Karpas-422 (cell line): ENCODE data around the gene PPM1L. TPM values are rescaled to one million over a fixed set of nuclear protein-coding genes. Genes with fewer than 3 reads are reported as not detected.

ENCODE experiments used
- DNase-seq: peaks from one replicate; pipeline ENCODE4 v3.0.0-alpha.2; 2015
- H2AFZ ChIP-seq: fragments of 200-600 bp; sonication (generic); 2 replicates; pipeline ENCODE4 v1.6.1; 2014; ENCODE audit warnings: antibody characterized with exemption, low read length, mixed read lengths
- H3K27ac ChIP-seq: fragments of 200-600 bp; sonication (generic); 2 replicates; pipeline ENCODE4 v1.5.1; 2014; ENCODE audit warnings: mild to moderate bottlenecking, low read length, moderate library complexity
- H3K27me3 ChIP-seq: fragments of 200-600 bp; sonication (generic); 2 replicates; pipeline ENCODE4 v1.6.1; 2014; ENCODE audit warnings: low read length, mixed read lengths
- H3K36me3 ChIP-seq: fragments of 200-600 bp; sonication (generic); 2 replicates; pipeline ENCODE4 v1.6.1; 2014; ENCODE audit warnings: low read length, mixed read lengths; ENCODE audit not compliant: insufficient read depth
- H3K4me1 ChIP-seq: fragments of 200-600 bp; sonication (generic); 2 replicates; pipeline ENCODE4 v1.6.1; 2014; ENCODE audit warnings: mild to moderate bottlenecking, low read length, mixed read lengths
- H3K4me2 ChIP-seq: fragments of 200-600 bp; sonication (generic); 2 replicates; pipeline ENCODE4 v1.6.1; 2014; ENCODE audit warnings: low read length, low read depth, mild to moderate bottlenecking; ENCODE audit not compliant: poor library complexity, severe bottlenecking
- H3K4me3 ChIP-seq: fragments of 200-600 bp; sonication (generic); 2 replicates; pipeline ENCODE4 v1.5.1; 2014; ENCODE audit warnings: mild to moderate bottlenecking, antibody characterized with exemption, low read length, mixed read lengths
- H3K79me2 ChIP-seq: fragments of 200-600 bp; sonication (generic); 2 replicates; pipeline ENCODE4 v1.6.1; 2014; ENCODE audit warnings: mild to moderate bottlenecking, low read length, mixed read lengths
- H3K9ac ChIP-seq: fragments of 200-600 bp; sonication (generic); 2 replicates; pipeline ENCODE4 v1.6.0; 2014; ENCODE audit warnings: low read length
- H3K9me2 ChIP-seq: fragments of 200-600 bp; sonication (generic), shearing (Covaris generic); replicated peaks from 2 replicates; pipeline ENCODE4 v1.6.0; 2014; ENCODE audit warnings: mild to moderate bottlenecking, low read length, moderate library complexity; ENCODE audit not compliant: insufficient read depth
- H3K9me3 ChIP-seq: fragments of 300-700, 200-600 bp; sonication (generic); 2 replicates; pipeline ENCODE4 v1.6.1; 2014; ENCODE audit warnings: low read length, mixed read lengths
- H4K20me1 ChIP-seq: fragments of 200-600 bp; sonication (generic); 2 replicates; pipeline ENCODE4 v1.6.1; 2014; ENCODE audit warnings: mild to moderate bottlenecking, antibody characterized with exemption, low read length, low read depth; ENCODE audit not compliant: insufficient read depth
- total RNA-seq: library from RNA; depleted of rRNA; stranded (reverse); fragments of >200 nt; shearing (Covaris generic); gene quantifications from 2 replicates; pipeline ENCODE4 v1.2.3, GENCODE V29; 2014; ENCODE audit warnings: low replicate concordance

The PPM1L gene
- total RNA-seq, 1 experiment from 2014 or later = 1.8 TPM

DNA sequence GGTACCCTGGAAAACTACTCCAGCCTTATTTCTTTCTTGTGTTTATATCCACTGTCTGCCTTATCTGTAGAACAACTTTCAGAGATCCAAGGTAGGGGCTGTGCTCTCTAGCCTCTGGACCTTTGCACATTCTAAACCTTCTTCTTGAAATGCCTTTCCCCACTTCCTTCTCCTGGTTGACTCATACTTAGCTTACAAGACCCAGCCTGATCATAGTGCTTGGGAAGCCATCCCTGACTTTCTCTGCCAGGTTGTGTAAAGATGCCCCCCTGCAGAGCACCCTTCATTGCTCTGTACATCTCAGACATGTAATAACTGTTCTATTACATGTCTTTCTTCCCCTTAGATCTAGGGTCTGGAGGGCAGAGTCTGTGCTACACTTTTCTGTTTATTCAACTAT, 50.1 kb downstream of the PPM1L start:
- H3K9ac ChIP-seq = no peak overlapping the region

DNA sequence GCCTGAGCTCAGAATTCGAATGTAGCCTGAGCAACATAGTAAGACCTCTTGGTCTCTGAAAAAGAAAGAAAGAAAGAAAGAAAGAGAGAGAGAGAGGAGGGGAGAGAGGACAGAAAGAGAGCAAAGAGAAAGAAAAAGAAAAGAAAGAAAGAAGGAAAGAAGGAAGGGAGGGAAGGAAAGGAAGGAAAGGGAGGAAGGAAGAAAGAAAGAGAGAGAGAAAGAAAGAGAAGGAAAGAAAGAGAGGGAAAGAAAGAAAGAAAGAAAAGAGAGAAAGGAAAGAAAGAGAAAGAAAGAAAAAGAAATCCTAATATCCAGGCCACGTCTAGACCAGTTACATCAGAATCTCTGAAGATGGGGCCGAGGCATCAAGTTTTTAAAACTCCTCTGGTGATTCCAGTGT, 50.7 kb downstream of the PPM1L start:
- Histone ChIP-seq H3K9ac (no peak overlapping the region), H3K36me3 (no peaks in the 10 kb centered on the region), H3K4me3 (no peak overlapping the region), H2AFZ (no peak overlapping the region), H3K9me3 (no peaks in the 10 kb centered on the region), H4K20me1 (0 out of 2 replicates have a peak, but pooled peaks cover 4% of the 10 kb centered on the region), H3K27ac (no peak overlapping the region), H3K4me1 (no peaks in the 10 kb centered on the region), H3K9me2 (no peaks in the 10 kb centered on the region), H3K4me2 (no peak overlapping the region), H3K79me2 (no peaks in the 10 kb centered on the region), H3K27me3 (no peaks in the 10 kb centered on the region)
- no peak for DNase-seq

More for the DNA sequence above, 50.1 kb downstream of the PPM1L start:
- no peaks in the 10 kb centered on the region for H3K36me3 ChIP-seq
- no peaks in the 10 kb centered on the region for H3K27me3 ChIP-seq
- 0 out of 2 replicates have a peak, but pooled peaks cover 4% of the 10 kb centered on the region for H4K20me1 ChIP-seq
- no peaks in the 10 kb centered on the region for H3K9me3 ChIP-seq
- no peak overlapping the region for H3K4me2 ChIP-seq
- DNase-seq = no peak
- no peaks in the 10 kb centered on the region for H3K4me1 ChIP-seq
- no peaks in the 10 kb centered on the region for H3K9me2 ChIP-seq
- H2AFZ ChIP-seq = no peak overlapping the region
- H3K4me3 ChIP-seq = no peak overlapping the region
- H3K27ac ChIP-seq = no peak overlapping the region
- H3K79me2 ChIP-seq = no peaks in the 10 kb centered on the region

DNA sequence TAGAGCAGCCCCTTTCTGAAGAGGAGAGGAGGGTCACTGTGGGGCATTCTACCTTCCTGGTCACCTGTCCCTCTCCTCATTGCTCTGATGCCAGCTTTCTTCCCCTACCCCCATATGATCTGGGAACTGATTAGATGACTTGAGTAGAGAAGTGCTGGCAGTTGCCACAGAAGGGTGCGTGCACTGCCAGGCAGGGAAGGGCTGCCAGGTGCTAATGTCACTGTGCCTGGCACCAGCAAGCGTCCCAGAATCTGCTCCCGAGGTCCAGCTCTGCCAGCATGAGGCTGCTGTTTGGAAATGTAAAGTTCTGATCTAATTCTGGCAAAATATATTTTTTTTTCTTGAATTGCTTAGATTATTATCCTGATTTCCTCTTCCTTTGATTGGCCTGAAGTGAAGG, 52.8 kb downstream of the PPM1L start:
- H4K20me1 ChIP-seq = 0 out of 2 replicates have a peak, but pooled peaks cover 4% of the 10 kb centered on the region
- H2AFZ ChIP-seq = no peak overlapping the region
- no peak overlapping the region for H3K27ac ChIP-seq
- H3K9me2 ChIP-seq = no peaks in the 10 kb centered on the region
- DNase-seq = no peak
- H3K9me3 ChIP-seq = no peaks in the 10 kb centered on the region
- H3K4me2 ChIP-seq = no peak overlapping the region
- no peaks in the 10 kb centered on the region for H3K36me3 ChIP-seq
- no peaks in the 10 kb centered on the region for H3K79me2 ChIP-seq
- H3K9ac ChIP-seq = no peak overlapping the region
- H3K27me3 ChIP-seq = no peaks in the 10 kb centered on the region
- H3K4me3 ChIP-seq = no peak overlapping the region
- no peaks in the 10 kb centered on the region for H3K4me1 ChIP-seq

DNA sequence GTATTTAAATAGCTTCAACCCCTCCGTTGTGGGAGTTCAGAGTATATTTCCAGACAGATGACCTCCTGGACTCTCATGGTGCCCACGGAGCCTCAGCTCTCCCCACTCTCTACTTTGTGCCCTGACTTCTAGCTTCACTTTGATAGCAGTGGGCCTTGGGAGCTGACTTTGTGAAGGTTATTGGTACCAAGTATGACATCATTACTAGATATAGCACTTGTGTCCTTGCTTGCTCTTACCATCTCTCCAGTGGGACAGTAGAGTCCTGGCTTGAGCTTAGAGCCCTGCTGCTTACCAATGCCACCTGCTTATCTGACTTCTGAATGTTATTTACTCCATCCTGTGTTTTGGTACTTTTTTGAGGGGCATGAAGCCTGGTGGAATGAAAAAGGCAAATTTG, 53.4 kb downstream of the PPM1L start:
- H3K4me1 ChIP-seq = no peaks in the 10 kb centered on the region
- no peak overlapping the region for H3K9ac ChIP-seq
- H4K20me1 ChIP-seq = 0 out of 2 replicates have a peak, but pooled peaks cover 4% of the 10 kb centered on the region
- no peak overlapping the region for H3K4me2 ChIP-seq
- H3K27me3 ChIP-seq = no peaks in the 10 kb centered on the region
- H2AFZ ChIP-seq = no peak overlapping the region
- no peak overlapping the region for H3K27ac ChIP-seq
- H3K79me2 ChIP-seq = no peaks in the 10 kb centered on the region
- no peaks in the 10 kb centered on the region for H3K9me3 ChIP-seq
- no peak overlapping the region for H3K4me3 ChIP-seq
- no peaks in the 10 kb centered on the region for H3K36me3 ChIP-seq
- no peaks in the 10 kb centered on the region for H3K9me2 ChIP-seq
- DNase-seq = no peak

DNA sequence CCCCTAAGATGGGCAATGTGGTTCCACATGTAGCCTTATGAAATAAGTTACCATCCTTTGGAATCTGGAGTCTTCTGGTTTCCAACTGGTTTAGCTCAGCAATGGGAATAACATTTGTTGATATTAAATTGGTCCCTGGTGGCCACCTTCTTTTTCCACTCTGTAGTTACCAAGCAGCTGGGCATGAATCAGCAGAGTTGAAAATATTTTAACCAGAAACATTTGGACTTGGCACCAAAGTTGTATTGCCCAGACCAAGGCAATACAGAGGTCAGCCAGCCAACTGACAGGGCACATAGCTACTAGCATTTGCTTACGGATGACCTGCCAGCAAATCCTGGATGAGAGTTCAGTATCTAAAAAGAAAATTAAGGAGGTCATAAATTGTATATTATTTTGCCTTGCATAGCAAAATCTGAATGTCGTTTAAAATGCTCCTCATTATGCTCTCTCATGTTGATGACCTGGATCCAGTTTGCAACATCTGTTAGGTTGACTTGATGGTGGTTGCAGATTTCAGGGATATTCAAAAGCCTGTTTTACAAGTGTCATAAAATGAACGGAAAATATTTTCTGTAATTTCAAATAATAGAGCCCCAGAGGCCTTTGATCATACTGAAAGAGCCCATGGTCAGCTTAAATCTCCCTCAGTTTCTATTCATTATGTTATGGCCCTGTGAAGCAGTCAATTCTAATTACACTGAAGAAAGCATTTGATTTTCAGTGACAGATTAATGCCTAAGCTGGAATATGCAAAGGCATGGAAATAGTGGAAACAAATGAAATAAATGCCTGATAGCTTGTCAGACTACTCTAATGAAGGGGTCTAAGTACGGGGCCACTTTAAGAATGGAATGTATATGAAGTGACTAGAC, 54.6 kb downstream of the PPM1L start:
- H3K9me2 ChIP-seq = no peaks in the 10 kb centered on the region

DNA sequence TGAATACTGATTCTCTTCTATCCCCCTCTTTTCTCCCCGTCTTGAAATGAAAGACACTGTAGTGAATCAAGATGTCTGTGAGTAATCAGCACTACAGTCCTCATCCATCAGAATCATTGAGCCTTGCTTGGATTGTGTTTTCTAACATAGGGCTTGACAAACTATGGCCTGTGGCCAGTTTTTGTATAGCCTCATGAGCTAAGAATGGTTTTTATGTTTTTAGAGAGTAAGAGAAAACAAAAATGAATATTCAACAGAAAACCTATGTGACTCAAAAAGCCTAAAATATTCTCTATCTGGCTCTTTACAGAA, 55.2 kb downstream of the PPM1L start:
- H3K79me2 ChIP-seq = no peaks in the 10 kb centered on the region
- H3K4me2 ChIP-seq = no peak overlapping the region
- DNase-seq = no peak
- no peaks in the 10 kb centered on the region for H3K27me3 ChIP-seq
- no peaks in the 10 kb centered on the region for H3K9me3 ChIP-seq
- H2AFZ ChIP-seq = no peak overlapping the region
- H3K27ac ChIP-seq = no peak overlapping the region
- H3K4me1 ChIP-seq = no peaks in the 10 kb centered on the region
- H3K9ac ChIP-seq = no peak overlapping the region
- no peaks in the 10 kb centered on the region for H3K9me2 ChIP-seq
- H4K20me1 ChIP-seq = 0 out of 2 replicates have a peak, but pooled peaks cover 4% of the 10 kb centered on the region
- no peak overlapping the region for H3K4me3 ChIP-seq
- H3K36me3 ChIP-seq = no peaks in the 10 kb centered on the region

More for the DNA sequence above, 54.6 kb downstream of the PPM1L start:
- Histone ChIP-seq H3K4me3 (no peak overlapping the region), H3K4me1 (no peaks in the 10 kb centered on the region), H3K9me3 (no peaks in the 10 kb centered on the region), H4K20me1 (0 out of 2 replicates have a peak, but pooled peaks cover 4% of the 10 kb centered on the region), H3K36me3 (no peaks in the 10 kb centered on the region), H3K4me2 (no peak overlapping the region), H3K9ac (no peak overlapping the region), H3K27me3 (no peaks in the 10 kb centered on the region), H2AFZ (no peak overlapping the region), H3K27ac (no peak overlapping the region), H3K79me2 (no peaks in the 10 kb centered on the region)
- no peak for DNase-seq

DNA sequence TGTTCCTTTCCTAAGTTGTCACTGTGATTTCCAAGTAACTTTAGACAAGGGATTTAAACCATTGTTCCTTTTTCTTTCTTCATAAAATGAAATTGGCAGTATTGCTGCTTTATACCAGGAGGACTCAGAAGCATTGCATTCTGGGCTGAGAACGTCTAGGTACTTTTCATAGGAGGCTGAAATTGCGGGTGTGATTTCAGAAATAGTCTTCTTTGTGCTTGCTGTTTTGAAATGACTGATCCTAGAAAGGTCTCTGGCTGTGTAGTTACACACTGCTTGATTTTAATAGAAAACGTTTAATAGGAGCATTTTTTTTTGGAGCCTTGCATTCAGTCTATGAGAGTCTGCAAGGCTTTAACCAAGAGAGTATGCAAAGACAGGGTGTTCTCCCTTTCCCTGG, 56.3 kb downstream of the PPM1L start:
- Histone ChIP-seq H3K27me3 (no peaks in the 10 kb centered on the region), H3K4me3 (no peak overlapping the region), H3K4me2 (no peak overlapping the region), H3K9me2 (no peaks in the 10 kb centered on the region), H3K79me2 (no peaks in the 10 kb centered on the region), H2AFZ (no peak overlapping the region), H3K4me1 (no peaks in the 10 kb centered on the region), H3K36me3 (no peaks in the 10 kb centered on the region), H3K9me3 (no peaks in the 10 kb centered on the region), H3K9ac (no peak overlapping the region), H3K27ac (no peak overlapping the region), H4K20me1 (0 out of 2 replicates have a peak, but pooled peaks cover 4% of the 10 kb centered on the region)
- no peak for DNase-seq

DNA sequence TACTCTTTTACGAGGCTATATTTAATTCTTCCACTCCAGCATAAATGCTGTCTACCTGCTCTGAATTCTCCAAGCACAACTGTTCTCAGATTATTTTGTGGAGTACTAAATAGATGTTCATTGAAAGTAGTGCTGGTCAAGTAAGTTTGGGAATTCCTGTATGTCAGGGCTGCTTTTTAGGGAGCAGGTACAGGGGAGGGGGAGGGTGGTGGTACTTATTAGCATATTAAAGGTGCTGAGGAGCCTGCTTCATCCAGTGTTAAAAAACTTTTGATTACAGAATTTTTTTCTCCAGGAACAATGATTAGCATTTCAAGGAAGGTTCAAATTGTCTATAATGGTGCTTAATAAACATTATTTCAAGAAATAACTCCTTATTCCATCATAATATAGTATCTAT, 59.2 kb downstream of the PPM1L start:
- no peaks in the 10 kb centered on the region for H3K9me2 ChIP-seq
- no peaks in the 10 kb centered on the region for H3K36me3 ChIP-seq
- no peaks in the 10 kb centered on the region for H3K79me2 ChIP-seq
- no peak overlapping the region for H3K4me3 ChIP-seq
- no peak overlapping the region for H2AFZ ChIP-seq
- no peak overlapping the region for H3K9ac ChIP-seq
- H3K4me2 ChIP-seq = no peak overlapping the region
- H3K9me3 ChIP-seq = no peaks in the 10 kb centered on the region
- H4K20me1 ChIP-seq = no peaks in the 10 kb centered on the region
- H3K4me1 ChIP-seq = no peaks in the 10 kb centered on the region
- DNase-seq = no peak
- H3K27ac ChIP-seq = no peak overlapping the region
- no peaks in the 10 kb centered on the region for H3K27me3 ChIP-seq
